K562 (cell line): ENCODE measurements around the gene DDAH2. TPM values are rescaled to one million over a fixed set of nuclear protein-coding genes. Genes with fewer than 3 reads are reported as not detected.

Source experiments
- BMI1 ChIP-seq: fragments of 150-350 bp; IDR thresholded peaks from 2 replicates; pipeline ENCODE4 v1.6.1; 2014; ENCODE audit warnings: low read length
- DMBX1 ChIP-seq: fragments of 250-450 bp; sonication (Bioruptor Pico); IDR thresholded peaks from 2 replicates; pipeline ENCODE4 v1.8.0; 2022; ENCODE audit warnings: inconsistent platforms, mild to moderate bottlenecking, moderate library complexity, borderline replicate concordance
- DNMT1 ChIP-seq: fragments of 450-650 bp; IDR thresholded peaks from 2 replicates; pipeline ENCODE4 v1.6.1; 2016; ENCODE audit warnings: antibody characterized with exemption, mild to moderate bottlenecking
- FOXP4 ChIP-seq: sonication (generic); formaldehyde crosslinking; IDR thresholded peaks from 2 replicates; pipeline ENCODE4 v1.8.0; 2022; ENCODE audit warnings: mild to moderate bottlenecking, missing genetic modification reagents, borderline replicate concordance
- HBP1 ChIP-seq: fragments of 450-650 bp; formaldehyde crosslinking; IDR thresholded peaks from 2 replicates; pipeline ENCODE4 v1.4.0; 2022; ENCODE audit warnings: missing genetic modification characterization
- HDAC6 ChIP-seq: IDR thresholded peaks from 2 replicates; pipeline ENCODE4 v1.6.1; 2012; ENCODE audit warnings: low read depth, mild to moderate bottlenecking, control low read depth, inconsistent platforms, low read length, moderate library complexity
- KLF10 ChIP-seq: fragments of 250-450 bp; sonication (Bioruptor Pico); IDR thresholded peaks from 2 replicates; pipeline ENCODE4 v1.6.1; 2021; ENCODE audit warnings: matching md5 sums
- MECOM ChIP-seq: fragments of 250-450 bp; sonication (Bioruptor Pico); IDR thresholded peaks from 2 replicates; pipeline ENCODE4 v1.8.0; 2022; ENCODE audit warnings: inconsistent platforms
- NCOA6 ChIP-seq: fragments of 450-650 bp; IDR thresholded peaks from 2 replicates; pipeline ENCODE4 v1.6.1; 2017; ENCODE audit warnings: mild to moderate bottlenecking
- PCBP1 ChIP-seq: fragments of 200-400 bp; formaldehyde crosslinking; IDR thresholded peaks from 2 replicates; pipeline ENCODE4 v1.6.1; 2018; ENCODE audit warnings: mild to moderate bottlenecking, low read depth, low read length; ENCODE audit not compliant: poor library complexity, severe bottlenecking
- PHF21A ChIP-seq: fragments of 450-650 bp; IDR thresholded peaks from 2 replicates; pipeline ENCODE4 v1.6.1; 2017; ENCODE audit warnings: low read depth, borderline replicate concordance
- POU5F1 ChIP-seq: fragments of 150-350 bp; IDR thresholded peaks from 2 replicates; pipeline ENCODE4 v1.6.1; 2014; ENCODE audit warnings: borderline replicate concordance, low read length, low read depth, mild to moderate bottlenecking; ENCODE audit not compliant: partially characterized antibody
- RBM34 ChIP-seq: fragments of 200-400 bp; formaldehyde crosslinking; IDR thresholded peaks from 2 replicates; pipeline ENCODE4 v1.6.1; 2018; ENCODE audit warnings: low read length, borderline replicate concordance; ENCODE audit not compliant: insufficient read depth
- SPI1 ChIP-seq: IDR thresholded peaks from 2 replicates; pipeline ENCODE4 v1.6.1; 2011; ENCODE audit warnings: low read depth, low read length, control low read depth, borderline replicate concordance
- TCF3 ChIP-seq: sonication (generic); formaldehyde crosslinking; IDR thresholded peaks from 2 replicates; pipeline ENCODE4 v1.4.0; 2020; ENCODE audit warnings: mild to moderate bottlenecking, missing genetic modification reagents
- TFAM ChIP-seq: fragments of 250-450 bp; sonication (Bioruptor Pico); conservative IDR thresholded peaks from 2 replicates; pipeline ENCODE4 v1.5.0; 2021; ENCODE audit warnings: mild to moderate bottlenecking, moderate library complexity
- ZBTB17 ChIP-seq: fragments of 450-650 bp; formaldehyde crosslinking; IDR thresholded peaks from 2 replicates; pipeline ENCODE4 v1.4.0; 2020; ENCODE audit warnings: mild to moderate bottlenecking
- ZNF583 ChIP-seq: fragments of 250-450 bp; sonication (Bioruptor Pico); IDR thresholded peaks from 2 replicates; pipeline ENCODE4 v1.4.0; 2020
- polyA plus RNA-seq, 8 experiments: library from polyadenylated mRNA; depleted of rRNA in 4 of 8; stranded (reverse) in 5 of 8; unstranded in 3 of 8; fragments of >200 nt; fragmentation: Nextera tagmentation in 2 of 8; fragmentation: Illumina TruSeq in 1 of 8; extraction: Ambion mirVana in 2 of 8; extraction: Trizol in 1 of 8; gene quantifications; 2 replicates each; pipeline versions ENCODE4 v1.2.1 to v1.2.3, GENCODE V29; 2011 to 2014; ENCODE audit warnings: inconsistent platforms in 1 of 8, missing spikeins in 1 of 8
- total RNA-seq, 7 experiments: library from RNA; depleted of rRNA in 6 of 7; stranded (reverse); fragments of >200 nt in 6 of 7; fragmentation: Illumina TruSeq in 2 of 7; extraction: Trizol in 2 of 7; gene quantifications; 2 replicates each; pipeline versions ENCODE4 v1.2.1 to v1.2.3, GENCODE V29; 2011 to 2021; ENCODE audit warnings: low replicate concordance in 1 of 7
- TF ChIP-seq, protein P1 (sequence below): fragments of 250-450 bp; sonication (Bioruptor Pico); IDR thresholded peaks from 2 replicates; pipeline ENCODE4 v1.5.0; 2021; ENCODE audit warnings: mild to moderate bottlenecking, moderate library complexity
- TF ChIP-seq, protein P2 (sequence below): fragments of 250-450 bp; sonication (Bioruptor Pico); IDR thresholded peaks from 2 replicates; pipeline ENCODE4 v1.4.0; 2020; ENCODE audit warnings: mild to moderate bottlenecking, moderate library complexity

Gene DDAH2
- total and polyA plus RNA-seq, 9 of the 15 experiments (the other 6 are each of a cell fraction or from before 2014, with no cell fraction given) = 1.8 to 45.4 (median 21.4) TPM

- TF ChIP-seq HDAC6 = peak; percentile 18; the same call in 1 of the 2 replicates
- TF ChIP-seq PCBP1 = peak; percentile 73
- TF ChIP-seq HBP1 (CRISPR knock-in tag) = peak; percentile 99
- TF ChIP-seq BMI1 = 0 out of 2 replicates have a peak, but pooled peaks have one; percentile 9
- no peak for TF ChIP-seq PHF21A
- TF ChIP-seq TFAM (CRISPR knock-in tag) = no peak
- TF ChIP-seq MECOM (CRISPR knock-in tag) = 0 out of 2 replicates have a peak, but pooled peaks have one; percentile 62
- peak; percentile 95 for TF ChIP-seq ZBTB17 (CRISPR knock-in tag)
- TF ChIP-seq, protein P1, sequence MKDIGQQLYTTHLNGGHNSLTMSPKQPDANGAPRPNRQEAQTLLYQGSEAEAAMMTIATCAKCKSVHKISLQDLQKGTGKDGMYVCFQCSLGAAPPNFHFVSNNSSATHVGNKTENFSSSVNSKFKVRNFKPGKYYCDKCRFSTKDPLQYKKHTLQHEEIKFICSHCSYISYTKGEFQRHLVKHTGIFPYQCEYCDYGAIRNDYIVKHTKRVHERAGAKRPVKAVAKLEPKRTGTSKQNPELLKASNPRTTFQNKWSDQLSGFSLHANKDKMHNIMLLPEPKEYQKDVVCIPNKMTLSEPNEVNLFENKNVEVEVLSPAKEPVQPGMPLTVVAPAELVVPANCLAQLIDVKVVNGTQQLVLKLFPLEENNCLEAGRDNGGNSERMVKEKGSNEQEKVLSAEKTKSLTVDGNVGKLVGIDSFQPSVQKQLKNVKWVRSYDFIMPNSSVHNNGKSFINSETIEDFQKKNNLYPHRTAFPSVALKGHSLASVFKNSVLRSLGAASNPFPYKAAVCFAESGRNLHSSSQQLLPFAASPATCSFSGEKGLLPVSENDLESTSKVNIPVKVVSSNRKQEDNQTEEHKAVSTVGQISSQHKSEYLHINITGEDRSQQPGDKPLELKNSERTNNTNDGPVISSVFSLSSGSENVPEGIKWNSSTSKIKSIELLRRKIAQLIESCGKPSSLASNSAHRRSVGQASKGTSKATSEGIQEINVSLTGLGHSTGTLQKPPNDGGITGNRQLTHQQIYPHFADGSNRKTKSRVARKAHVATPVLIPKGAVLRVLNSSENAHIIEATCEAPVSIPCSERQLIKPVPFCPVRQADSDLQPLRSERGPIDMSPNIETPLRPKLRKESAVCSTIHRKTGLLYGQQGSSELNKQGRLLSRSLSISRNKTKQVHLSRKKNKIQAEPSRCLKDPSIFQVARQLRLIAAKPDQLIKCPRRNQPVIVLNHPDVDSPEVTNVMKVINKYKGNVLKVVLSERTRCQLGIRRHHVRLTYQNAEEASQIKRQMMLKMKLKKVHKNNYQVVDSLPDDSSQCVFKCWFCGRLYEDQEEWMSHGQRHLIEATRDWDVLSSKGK = peak; percentile 95
- peak; percentile 100 for TF ChIP-seq DNMT1
- no peak for TF ChIP-seq RBM34
- TF ChIP-seq NCOA6 = no peak
- TF ChIP-seq SPI1 = no peak
- TF ChIP-seq, protein P2, sequence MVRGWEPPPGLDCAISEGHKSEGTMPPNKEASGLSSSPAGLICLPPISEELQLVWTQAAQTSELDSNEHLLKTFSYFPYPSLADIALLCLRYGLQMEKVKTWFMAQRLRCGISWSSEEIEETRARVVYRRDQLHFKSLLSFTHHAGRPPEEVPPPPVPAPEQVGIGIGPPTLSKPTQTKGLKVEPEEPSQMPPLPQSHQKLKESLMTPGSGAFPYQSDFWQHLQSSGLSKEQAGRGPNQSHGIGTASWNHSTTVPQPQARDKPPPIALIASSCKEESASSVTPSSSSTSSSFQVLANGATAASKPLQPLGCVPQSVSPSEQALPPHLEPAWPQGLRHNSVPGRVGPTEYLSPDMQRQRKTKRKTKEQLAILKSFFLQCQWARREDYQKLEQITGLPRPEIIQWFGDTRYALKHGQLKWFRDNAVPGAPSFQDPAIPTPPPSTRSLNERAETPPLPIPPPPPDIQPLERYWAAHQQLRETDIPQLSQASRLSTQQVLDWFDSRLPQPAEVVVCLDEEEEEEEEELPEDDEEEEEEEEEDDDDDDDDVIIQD (CRISPR knock-in tag) = 0 out of 2 replicates have a peak, but pooled peaks have one; percentile 68
- peak; percentile 84; the same call in 1 of the 2 replicates for TF ChIP-seq FOXP4 (CRISPR knock-in tag)
- TF ChIP-seq DMBX1 (CRISPR knock-in tag) = peak; percentile 79
- no peak for TF ChIP-seq POU5F1
- TF ChIP-seq ZNF583 (CRISPR knock-in tag) = peak; percentile 82
- TF ChIP-seq TCF3 (CRISPR knock-in tag) = peak; percentile 36; the same call in 1 of the 2 replicates
- TF ChIP-seq KLF10 (CRISPR knock-in tag) = peak; percentile 95
These were observed 1.0 kb upstream of the DDAH2 start (continued) for GRCh38 chr6:31729979-31730630.
